ENCODE results near the gene SKA3.
"Not testable (repeated sequence)": the region's sequence is repeated elsewhere in the genome, so short reads cannot be mapped to it uniquely, and the experiment has no call there.

SKA3 gene

DNA sequence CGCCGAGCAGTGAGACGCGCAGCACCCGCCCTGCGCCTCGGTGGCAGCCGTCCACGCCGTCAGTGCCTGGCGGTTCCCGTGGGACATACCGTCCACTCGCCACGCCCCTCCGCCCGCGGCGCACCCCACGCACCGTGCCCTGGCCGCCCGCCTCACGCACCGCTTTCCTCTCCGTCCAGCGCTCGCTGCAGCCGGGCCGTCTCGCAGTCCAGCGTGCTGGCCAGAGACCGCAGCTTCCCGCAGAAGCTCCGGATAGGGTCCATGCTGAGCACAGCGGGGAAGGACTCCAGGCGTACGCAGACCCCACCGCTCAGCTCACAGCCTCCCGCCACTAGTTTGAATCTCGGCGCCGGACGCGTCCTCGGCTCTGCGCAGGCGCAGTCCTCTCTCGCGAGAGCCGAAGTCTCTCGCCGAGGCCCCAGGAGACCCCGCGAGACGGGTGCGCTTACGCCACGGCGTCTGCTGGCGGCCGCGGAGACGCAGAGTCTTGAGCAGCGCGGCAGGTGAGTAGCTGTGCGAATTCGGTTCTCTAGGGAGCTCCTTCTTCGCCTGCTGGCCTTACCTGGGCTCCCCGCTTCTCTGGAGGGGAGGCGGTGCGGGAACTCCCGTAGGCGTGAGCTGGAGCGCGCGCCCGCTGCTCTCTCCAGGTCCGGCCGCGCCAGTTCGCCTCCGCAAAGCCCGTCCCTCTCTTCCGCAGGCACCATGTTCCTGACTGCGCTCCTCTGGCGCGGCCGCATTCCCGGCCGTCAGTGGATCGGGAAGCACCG lies at the start of gene SKA3, which contains the start of gene MRPL57:
Gene SKA3 (minus strand): TSS at position 338 of the 767 bp plus-strand sequence. CDS start 75 bp downstream, at position 263.
Gene MRPL57 (plus strand): TSS at position 444 of the 767 bp plus-strand sequence. CDS start 259 bp downstream, at position 703.
- DNase-seq (ENCODE audit: low read depth): peak; percentile 91

DNA sequence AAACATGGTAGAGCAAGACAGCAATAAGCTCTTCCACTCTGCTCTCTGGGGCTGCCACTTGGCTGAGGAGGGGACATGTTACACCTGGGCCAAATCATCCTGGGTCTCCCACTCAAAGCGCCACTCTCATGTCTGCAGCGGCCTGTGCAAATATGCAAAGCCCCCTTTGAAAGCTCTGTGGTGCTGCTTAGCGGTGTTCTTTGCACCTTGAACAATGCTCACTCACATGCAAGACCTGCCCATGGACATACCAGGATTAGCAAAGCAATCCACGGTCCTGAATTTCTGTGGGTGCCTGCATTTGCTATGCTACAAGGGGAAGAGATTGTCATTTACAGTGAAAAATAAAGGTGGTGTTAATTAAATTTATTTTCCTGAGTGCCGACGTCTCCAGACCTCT lies 48.7 kb upstream of the SKA3 start:
- DNase-seq (ENCODE audit: low read depth): no peak

DNA sequence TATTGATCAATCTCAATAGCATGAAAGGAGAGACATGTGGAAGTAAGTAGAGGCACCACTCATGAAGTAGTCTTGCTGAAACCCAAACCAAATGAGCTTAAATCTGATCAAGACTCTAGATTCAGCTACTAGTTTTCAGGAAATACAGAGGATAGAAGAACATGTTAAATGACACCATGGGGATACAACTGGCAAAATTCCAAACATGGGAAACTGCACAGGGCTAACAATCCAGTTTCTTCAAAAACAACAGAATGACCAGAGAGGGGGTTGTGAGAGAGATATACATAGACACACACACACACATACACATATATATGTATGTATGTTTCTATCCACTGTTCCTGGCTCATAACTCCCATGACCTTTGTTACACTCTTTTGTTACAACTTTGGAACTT lies 44.9 kb upstream of the SKA3 start:
- no peak for DNase-seq (ENCODE audit: low read depth)

DNA sequence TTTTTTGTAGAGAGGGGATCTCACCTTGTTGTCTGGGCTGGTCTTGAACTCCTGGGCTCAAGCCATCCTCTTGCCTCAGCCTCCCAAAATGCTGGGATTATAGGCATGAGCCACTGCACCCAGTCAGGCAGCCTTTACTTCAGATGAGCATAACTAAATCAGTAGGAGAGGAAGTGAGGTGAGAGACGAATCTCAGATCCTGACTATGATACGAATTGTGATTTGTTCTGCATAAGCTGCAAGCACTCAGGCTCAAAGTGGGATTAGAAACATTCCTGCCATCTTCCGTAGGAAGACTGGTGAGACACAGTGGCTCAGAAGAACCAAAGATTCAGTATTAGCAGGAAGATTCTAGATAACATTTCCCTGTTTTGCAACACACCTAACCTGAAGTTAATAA lies 43.4 kb upstream of the SKA3 start:
- not testable (repeated sequence) for DNase-seq (ENCODE audit: low read depth)

GRCh38 chr13:21219036-21219381 lies 42.7 kb upstream of the SKA3 start:
- DNase-seq (ENCODE audit: low read depth): no peak

DNA sequence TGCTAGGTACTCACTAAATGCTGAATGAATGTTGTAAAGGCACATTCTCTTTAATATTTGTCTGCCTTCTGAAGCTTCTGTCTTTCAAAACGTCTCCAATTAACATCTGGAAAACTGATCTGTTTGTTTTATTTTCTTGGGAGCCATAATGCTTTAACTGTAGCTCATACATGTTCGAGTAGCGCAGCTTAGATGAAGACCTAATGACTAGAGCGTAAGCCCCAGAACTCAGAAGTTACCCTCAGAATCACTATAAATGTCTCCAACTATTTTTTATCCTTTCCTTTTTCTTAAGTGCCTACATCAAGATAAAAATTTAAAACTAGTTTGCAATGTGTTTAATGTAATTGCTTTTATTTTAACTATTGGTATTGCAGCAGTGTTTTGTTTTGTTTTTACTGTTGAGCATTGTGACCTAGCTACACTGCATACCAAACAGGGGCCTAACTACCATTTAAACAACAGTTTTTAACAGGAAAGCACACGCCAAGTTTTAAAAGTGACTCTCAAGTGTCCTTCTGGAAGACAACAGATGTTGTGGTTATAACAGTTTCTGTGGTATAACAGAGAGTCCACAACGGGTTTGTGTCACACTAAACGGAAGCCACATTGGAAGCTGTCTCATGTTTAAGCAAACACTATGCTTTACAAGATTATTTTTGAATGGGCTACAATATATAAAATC lies 42.1 kb upstream of the SKA3 start:
- no peak for DNase-seq (ENCODE audit: low read depth)

DNA sequence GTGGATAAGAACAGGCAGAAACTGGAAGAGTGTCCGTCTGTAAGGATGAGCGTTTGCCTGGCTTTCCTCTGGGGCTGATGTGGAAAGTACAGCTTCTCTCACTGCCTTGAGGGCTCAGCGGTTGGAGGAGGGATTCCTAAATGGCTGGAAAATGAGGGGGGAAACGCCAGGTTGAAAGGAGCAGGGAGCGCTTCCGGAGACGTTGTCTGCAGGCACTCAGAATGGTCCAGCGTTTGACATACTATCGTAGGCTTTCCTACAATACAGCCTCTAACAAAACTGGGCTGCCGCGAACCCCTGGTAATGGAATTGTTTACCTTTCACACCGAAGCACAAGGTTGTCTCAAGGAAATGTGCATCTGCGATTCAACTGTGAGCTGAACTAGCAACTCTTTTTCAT lies 40.0 kb upstream of the SKA3 start:
- no peak for DNase-seq (ENCODE audit: low read depth)

- not testable (repeated sequence) for DNase-seq (ENCODE audit: low read depth)
These were observed 39.1 kb upstream of the SKA3 start for GRCh38 chr13:21215419-21215818.

- no peak for DNase-seq (ENCODE audit: low read depth)
These were observed 35.9 kb upstream of the SKA3 start for GRCh38 chr13:21212138-21212775.

DNA sequence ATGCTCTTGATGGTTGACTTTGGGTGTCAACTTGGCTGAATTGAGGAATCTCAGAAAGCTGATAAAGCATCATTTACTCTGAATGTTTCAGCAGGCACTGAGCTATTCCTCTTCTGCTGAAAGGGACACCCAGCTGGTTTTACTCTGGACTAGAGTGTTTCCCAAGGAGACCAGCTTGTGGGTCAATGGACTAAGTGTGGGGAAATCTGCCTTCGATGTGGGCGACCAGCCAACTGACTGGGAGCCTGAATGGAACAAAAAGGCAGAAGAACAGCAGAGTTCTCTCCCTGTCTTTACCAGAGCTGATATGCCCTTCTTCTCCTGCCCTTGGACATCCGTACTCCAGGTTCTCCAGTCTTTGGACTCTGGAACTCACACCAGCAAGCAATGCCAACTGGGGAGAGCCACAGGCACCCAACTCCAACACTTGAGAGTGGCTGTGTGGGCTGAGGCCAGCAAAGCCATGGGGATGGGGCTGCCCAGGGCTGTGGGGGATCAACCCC lies 32.4 kb upstream of the SKA3 start:
- DNase-seq (ENCODE audit: low read depth): peak; percentile 23

DNA sequence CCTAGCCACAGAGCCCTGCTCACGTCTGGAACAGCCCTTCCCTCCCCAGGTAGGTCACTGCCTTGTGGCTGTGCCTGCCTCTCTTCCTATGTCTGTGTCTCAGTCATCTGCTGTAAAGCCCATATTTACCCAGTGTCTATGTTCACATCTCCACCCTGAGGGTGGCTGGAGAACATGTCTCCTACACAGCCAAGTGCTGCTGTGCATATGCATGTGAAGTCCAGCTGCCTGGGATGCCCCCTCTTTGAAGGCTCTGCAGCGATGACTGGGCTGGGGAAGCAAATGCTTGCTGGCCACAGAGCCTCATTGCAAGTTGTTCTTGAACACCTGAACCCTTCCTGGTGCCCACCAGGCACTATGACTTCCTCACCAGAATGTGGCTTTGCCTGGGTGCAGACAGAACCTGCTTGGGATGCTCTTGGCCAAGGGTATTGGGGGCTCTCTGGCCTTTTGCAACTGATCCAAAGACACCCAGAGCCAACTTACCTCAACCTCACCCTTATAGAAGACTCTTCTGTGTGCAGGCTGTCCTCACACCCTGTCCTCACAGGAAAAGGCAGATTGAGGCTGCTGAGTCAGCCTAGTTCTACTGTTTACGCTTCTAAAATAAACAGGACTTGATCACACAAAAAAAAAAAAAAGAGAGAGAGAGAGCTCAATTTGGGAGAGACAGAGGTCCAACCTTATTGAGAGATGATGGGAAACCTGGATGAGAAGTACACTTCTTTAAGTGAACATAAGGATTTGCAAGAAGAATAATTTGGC lies 26.6 kb upstream of the SKA3 start:
- no peak for DNase-seq (ENCODE audit: low read depth)

DNA sequence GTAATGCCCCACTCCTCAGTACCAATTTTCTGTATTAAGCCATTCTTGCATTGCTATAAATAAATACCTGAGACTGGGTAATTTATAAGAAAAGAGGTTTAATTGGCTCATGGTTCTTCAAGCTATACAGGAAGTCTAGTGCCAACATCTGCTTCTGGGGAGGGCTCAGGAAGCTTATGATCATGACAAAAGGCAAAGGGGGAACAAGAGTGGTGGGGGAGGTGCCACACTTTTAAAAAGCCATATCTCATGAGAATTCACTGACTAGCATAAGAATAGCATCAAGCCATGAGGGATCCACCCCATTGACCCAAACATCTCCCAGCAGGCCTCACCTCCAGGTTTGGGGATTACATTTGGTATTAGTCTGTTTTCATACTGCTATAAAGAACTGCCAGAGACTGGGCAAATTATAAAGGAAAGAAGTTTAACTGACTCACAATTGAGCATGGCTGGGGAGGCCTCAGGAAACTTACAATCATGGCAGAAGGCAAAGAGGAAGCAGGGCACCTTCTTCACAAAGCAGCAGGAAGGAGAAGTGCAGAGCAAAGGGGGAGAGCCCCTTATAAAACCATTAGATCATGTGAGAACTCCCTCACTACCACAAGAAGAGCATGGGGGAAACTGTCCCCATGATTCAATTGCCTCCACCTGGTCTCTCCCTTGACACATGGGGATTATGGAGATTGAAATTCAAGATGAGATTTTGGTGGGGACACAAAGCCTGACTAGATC lies 25.3 kb upstream of the SKA3 start:
- not testable (repeated sequence) for DNase-seq (ENCODE audit: low read depth)

GRCh38 chr13:21198391-21198790 lies 22.0 kb upstream of the SKA3 start:
- DNase-seq (ENCODE audit: low read depth): not testable (repeated sequence)

DNA sequence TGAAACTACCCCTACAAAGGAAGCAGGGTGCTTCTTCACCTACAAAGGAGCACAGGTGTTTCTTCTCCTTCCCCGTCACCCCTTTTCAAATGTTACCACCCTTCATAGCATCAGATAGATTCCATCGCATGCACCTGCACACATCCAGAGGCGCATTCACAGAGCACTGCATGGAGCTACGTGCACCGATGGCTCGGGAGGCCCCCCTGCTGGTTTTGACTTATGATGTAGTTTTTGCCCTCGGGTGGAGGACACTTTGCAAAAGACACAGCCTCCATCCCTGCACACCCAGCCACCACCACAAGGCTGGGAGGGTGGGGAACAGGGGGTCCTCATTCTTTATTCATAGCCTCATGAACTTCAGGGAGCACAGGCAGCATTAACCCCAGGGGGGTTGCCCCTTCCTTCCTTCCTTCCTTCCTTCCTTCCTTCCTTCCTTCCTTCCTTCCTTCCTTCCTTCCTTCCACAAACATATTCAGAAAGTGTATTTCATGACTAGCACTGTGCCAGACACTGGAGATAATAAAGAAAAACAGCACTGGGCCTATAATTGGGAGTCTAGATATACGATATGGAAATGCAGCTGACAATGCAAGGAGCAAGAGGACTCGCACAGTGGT lies 21.4 kb upstream of the SKA3 start:
- DNase-seq (ENCODE audit: low read depth): not testable (repeated sequence)

DNA sequence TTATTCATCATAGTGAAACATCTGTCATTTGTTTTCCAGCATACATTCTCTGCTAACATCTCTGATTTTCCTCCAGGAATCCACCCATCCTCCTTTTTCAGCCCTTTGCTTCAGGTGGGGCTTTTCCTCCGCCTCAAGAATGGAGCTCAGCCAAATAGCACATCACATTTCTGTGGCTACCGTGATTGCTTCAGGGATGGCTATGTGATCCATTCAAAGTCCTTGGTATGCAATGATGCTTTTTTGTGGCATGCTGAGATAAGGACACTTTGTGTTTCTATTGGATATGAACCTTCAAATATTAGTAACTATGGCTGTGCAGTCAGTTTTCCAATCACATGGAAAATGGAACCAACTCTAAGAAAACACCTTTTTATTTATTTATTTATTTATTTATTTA lies 18.4 kb upstream of the SKA3 start:
- not testable (repeated sequence) for DNase-seq (ENCODE audit: low read depth)

DNA sequence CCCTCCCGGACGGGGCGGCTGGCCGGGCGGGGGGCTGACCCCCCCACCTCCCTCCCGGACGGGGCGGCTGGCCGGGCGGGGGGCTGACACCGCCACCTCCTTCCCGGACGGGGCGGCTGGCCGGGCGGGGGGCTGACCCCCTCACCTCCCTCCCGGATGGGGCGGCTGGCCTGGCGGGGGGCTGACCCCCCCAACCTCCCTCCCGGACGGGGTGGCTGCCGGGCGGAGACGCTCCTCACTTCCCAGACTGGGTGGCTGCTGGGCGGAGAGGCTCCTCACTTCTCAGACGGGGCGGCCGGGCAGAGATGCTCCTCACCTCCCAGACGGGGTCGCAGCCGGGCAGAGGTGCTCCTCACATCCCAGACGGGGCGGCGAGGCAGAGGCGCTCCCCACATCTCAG lies 10.1 kb upstream of the SKA3 start:
- DNase-seq (ENCODE audit: low read depth): not testable (repeated sequence)

- no peak for DNase-seq (ENCODE audit: low read depth)
These were observed 5.3 kb upstream of the SKA3 start for GRCh38 chr13:21181671-21182070.

DNA sequence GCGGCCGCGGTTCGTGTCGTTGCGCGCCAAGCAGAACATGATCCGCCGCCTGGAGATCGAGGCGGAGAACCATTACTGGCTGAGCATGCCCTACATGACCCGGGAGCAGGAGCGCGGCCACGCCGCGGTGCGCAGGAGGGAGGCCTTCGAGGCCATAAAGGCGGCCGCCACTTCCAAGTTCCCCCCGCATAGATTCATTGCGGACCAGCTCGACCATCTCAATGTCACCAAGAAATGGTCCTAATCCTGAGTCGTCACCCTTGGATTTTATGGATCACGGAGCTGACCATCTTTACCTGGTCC lies 581 bp upstream of the SKA3 start:
- DNase-seq (ENCODE audit: low read depth): no peak

DNA sequence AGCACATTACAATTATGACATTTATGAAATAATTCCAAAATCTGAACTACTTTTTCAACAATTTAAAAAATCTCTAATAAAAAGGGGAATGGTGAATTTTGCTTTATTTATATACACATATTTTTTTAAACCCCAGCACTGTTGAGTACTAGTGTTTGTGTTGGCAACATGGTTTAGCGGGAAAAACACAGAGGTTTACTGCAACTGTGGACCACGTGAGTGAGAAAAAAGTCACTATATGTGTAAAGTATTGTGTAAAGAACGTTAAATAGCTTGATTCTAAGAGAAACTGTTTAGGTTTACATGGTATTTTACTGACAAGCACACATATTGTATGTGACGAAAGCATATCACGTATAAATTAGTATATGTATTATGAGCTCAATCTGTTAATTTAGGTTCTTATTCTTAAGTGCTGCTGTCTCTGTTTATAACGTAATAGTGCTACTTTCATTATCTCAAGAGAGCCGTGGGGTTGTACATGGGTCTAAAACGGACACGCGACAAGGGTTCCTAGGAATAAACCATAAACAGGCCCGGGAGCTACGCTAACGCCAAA lies 617 bp downstream of the SKA3 start:
- peak; percentile 19 for DNase-seq (ENCODE audit: low read depth)

DNA sequence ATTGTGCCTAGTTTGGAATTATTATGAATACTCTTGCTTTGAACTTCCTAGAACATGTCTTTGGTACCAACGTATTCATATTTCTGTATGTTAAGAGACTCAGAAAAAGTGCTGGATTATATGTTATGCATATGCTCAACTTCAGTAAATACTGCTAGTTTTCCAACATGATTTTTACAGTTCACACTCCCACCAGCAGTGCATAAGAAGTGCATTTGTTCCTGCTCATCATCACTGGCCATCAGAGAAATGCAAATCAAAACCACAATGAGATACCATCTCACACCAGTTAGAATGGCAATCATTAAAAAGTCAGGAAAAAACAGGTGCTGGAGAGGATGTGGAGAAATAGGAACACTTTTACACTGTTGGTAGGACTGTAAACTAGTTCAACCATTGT lies 2.6 kb downstream of the SKA3 start:
- not testable (repeated sequence) for DNase-seq (ENCODE audit: low read depth)

GRCh38 chr13:21171420-21171819 lies 4.9 kb downstream of the SKA3 start:
- DNase-seq (ENCODE audit: low read depth): no peak
